ENCODE results near the gene NRK. TPM values are rescaled to one million over a fixed set of nuclear protein-coding genes. Genes with fewer than 3 reads are reported as not detected.
"Not testable (repeated sequence)": the region's sequence is repeated elsewhere in the genome, so short reads cannot be mapped to it uniquely, and the experiment has no call there.

NRK gene
- total RNA-seq, 1 experiment from 2014 or later: not detected

- no TSS peak for BruUV-seq (replicated peaks)
- intact Hi-C loops (cut with micrococcal nuclease; ENCODE audit: unreplicated experiment): no loop called here
- Histone ChIP-seq H3K27ac (ENCODE audit: low read depth, low read length, poor library complexity, severe bottlenecking) (no peak overlapping the region), H3K27me3 (replicated peaks; ENCODE audit: insufficient read depth, low read depth, low read length, poor library complexity) (no peaks in the 10 kb centered on the region), H3K4me1 (ENCODE audit: insufficient read depth, low read length, poor library complexity, severe bottlenecking) (no peaks in the 10 kb centered on the region), H3K4me3 (ENCODE audit: low read depth, low read length, poor library complexity, severe bottlenecking) (no peak overlapping the region), H3K9me3 (ENCODE audit: low read depth, low read length, poor library complexity, severe bottlenecking) (no peaks in the 10 kb centered on the region), H3K36me3 (ENCODE audit: insufficient read depth, low read length, poor library complexity, severe bottlenecking) (no peaks in the 10 kb centered on the region)
- DNase-seq (ENCODE audit: low spot score): no peak
- CTCF ChIA-PET: no interaction called here
- POLR2A ChIA-PET (ENCODE audit: low non-redundant PET): no interaction called here
- TF ChIP-seq, protein P1, sequence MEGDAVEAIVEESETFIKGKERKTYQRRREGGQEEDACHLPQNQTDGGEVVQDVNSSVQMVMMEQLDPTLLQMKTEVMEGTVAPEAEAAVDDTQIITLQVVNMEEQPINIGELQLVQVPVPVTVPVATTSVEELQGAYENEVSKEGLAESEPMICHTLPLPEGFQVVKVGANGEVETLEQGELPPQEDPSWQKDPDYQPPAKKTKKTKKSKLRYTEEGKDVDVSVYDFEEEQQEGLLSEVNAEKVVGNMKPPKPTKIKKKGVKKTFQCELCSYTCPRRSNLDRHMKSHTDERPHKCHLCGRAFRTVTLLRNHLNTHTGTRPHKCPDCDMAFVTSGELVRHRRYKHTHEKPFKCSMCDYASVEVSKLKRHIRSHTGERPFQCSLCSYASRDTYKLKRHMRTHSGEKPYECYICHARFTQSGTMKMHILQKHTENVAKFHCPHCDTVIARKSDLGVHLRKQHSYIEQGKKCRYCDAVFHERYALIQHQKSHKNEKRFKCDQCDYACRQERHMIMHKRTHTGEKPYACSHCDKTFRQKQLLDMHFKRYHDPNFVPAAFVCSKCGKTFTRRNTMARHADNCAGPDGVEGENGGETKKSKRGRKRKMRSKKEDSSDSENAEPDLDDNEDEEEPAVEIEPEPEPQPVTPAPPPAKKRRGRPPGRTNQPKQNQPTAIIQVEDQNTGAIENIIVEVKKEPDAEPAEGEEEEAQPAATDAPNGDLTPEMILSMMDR (conservative IDR thresholded peaks at IDR 0.05; ENCODE audit: low read depth, low read length): no peak
- no peak for TF ChIP-seq EZH2 (IDR thresholded peaks at IDR 0.05; ENCODE audit: borderline replicate concordance, low read depth, low read length, poor library complexity, severe bottlenecking)
Observed at GRCh38 chrX:105973387-105973739, 151.0 kb downstream of the NRK start.

- no peaks in the 10 kb centered on the region for H3K9me3 ChIP-seq (ENCODE audit: low read depth, low read length, poor library complexity, severe bottlenecking)
- TF ChIP-seq, protein P1 (conservative IDR thresholded peaks at IDR 0.05; ENCODE audit: low read depth, low read length): no peak
- TF ChIP-seq EZH2 (IDR thresholded peaks at IDR 0.05; ENCODE audit: borderline replicate concordance, low read depth, low read length, poor library complexity, severe bottlenecking): no peak
- ChIA-PET CTCF (no interaction called here), POLR2A (ENCODE audit: low non-redundant PET) (no interaction called here)
- H3K27ac ChIP-seq (ENCODE audit: low read depth, low read length, poor library complexity, severe bottlenecking): no peak overlapping the region
- DNase-seq (ENCODE audit: low spot score): no peak
- H3K27me3 ChIP-seq (replicated peaks; ENCODE audit: insufficient read depth, low read depth, low read length, poor library complexity): no peaks in the 10 kb centered on the region
- intact Hi-C loops (cut with micrococcal nuclease; ENCODE audit: unreplicated experiment): no loop called here
- no peak overlapping the region for H3K4me3 ChIP-seq (ENCODE audit: low read depth, low read length, poor library complexity, severe bottlenecking)
- no peaks in the 10 kb centered on the region for H3K4me1 ChIP-seq (ENCODE audit: insufficient read depth, low read length, poor library complexity, severe bottlenecking)
- no TSS peak for BruUV-seq (replicated peaks)
- H3K36me3 ChIP-seq (ENCODE audit: insufficient read depth, low read length, poor library complexity, severe bottlenecking): no peaks in the 10 kb centered on the region
Observed at GRCh38 chrX:105975382-105975781, 153.0 kb downstream of the NRK start.

DNA sequence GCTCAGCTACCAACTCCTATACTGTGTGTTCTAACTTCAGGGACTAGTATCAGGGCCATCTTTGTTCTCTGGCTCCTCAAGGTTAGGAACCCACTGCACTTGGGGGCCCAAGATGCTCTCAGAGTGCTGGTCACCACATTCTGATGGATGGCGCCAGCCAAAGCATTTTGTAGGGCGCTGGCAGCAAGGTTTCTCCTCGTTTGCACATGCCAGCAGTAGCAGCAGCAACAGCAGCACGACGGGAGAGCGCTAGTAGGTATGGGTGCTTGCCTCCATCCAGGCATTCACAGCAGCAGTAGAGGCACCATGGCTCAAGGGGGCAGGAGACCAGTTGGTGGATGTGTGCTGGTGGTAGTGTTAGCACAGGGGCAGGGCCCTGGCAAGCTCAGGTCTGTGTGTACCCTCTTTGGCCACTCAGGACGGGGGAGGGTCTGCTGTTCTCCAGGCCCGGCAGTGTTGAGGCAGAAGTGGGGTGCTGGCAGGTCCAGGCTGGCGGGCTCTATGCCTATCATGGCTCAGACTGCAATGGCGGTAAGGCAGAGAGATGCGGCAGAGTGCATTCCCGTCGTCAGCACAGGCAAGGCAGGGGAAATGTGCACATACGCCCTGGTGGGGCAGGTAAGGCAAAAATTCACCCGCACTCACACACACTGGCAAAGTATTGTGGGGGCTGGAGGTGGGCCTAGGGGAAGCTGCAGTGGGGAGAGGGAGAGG, 159.6 kb downstream of the NRK start:
- BruUV-seq (replicated peaks): no TSS peak
- Histone ChIP-seq H3K36me3 (ENCODE audit: insufficient read depth, low read length, poor library complexity, severe bottlenecking) (no peaks in the 10 kb centered on the region), H3K27ac (ENCODE audit: low read depth, low read length, poor library complexity, severe bottlenecking) (no peak overlapping the region), H3K4me3 (ENCODE audit: low read depth, low read length, poor library complexity, severe bottlenecking) (no peak overlapping the region), H3K9me3 (ENCODE audit: low read depth, low read length, poor library complexity, severe bottlenecking) (no peaks in the 10 kb centered on the region), H3K4me1 (ENCODE audit: insufficient read depth, low read length, poor library complexity, severe bottlenecking) (no peaks in the 10 kb centered on the region), H3K27me3 (replicated peaks; ENCODE audit: insufficient read depth, low read depth, low read length, poor library complexity) (no peaks in the 10 kb centered on the region)
- no peak for TF ChIP-seq EZH2 (IDR thresholded peaks at IDR 0.05; ENCODE audit: borderline replicate concordance, low read depth, low read length, poor library complexity, severe bottlenecking)
- TF ChIP-seq, protein P1 (conservative IDR thresholded peaks at IDR 0.05; ENCODE audit: low read depth, low read length): no peak
- CTCF ChIA-PET: no interaction called here
- intact Hi-C loops (cut with micrococcal nuclease; ENCODE audit: unreplicated experiment): no loop called here
- no peak for DNase-seq (ENCODE audit: low spot score)
- POLR2A ChIA-PET (ENCODE audit: low non-redundant PET): no interaction called here

DNA sequence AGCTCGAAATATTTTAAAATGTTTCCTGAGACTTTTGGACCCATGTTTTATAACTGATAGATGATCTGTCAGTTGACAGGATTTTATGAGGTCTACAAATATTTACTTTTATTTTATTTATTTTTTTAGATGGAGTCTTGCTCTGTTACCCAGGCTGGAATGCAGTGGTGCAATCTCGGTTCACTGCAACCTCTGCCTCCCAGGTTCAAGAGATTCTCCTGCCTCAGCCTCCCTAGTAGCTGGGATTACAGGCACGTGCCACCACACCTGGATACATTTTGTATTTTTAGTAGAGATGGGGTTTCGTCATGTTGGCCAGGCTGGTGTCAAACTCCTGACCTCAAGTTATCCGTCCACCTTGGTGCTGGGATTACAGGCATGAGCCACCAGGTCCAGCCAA, 166.1 kb downstream of the NRK start:
- DNase-seq (ENCODE audit: low spot score); CTCF ChIA-PET; H3K4me3 ChIP-seq (ENCODE audit: low read depth, low read length, poor library complexity, severe bottlenecking); intact Hi-C loops (cut with micrococcal nuclease; ENCODE audit: unreplicated experiment); BruUV-seq (replicated peaks); POLR2A ChIA-PET (ENCODE audit: low non-redundant PET); H3K9me3 ChIP-seq (ENCODE audit: low read depth, low read length, poor library complexity, severe bottlenecking); H3K36me3 ChIP-seq (ENCODE audit: insufficient read depth, low read length, poor library complexity, severe bottlenecking); H3K27ac ChIP-seq (ENCODE audit: low read depth, low read length, poor library complexity, severe bottlenecking); H3K27me3 ChIP-seq (replicated peaks; ENCODE audit: insufficient read depth, low read depth, low read length, poor library complexity); H3K4me1 ChIP-seq (ENCODE audit: insufficient read depth, low read length, poor library complexity, severe bottlenecking): not testable (repeated sequence)

Measured in A673 (cell line).